Stromal cell of bone marrow (primary cell): ENCODE measurements around the gene PPP4R2.

Experiments
- DNase-seq: peaks from one replicate; pipeline ENCODE4 v3.0.0-alpha.2; 2012; ENCODE audit warnings: low read depth

The PPP4R2 gene

GRCh38 chr3:73114711-73115110 lies 118.1 kb downstream of the PPP4R2 start:
- DNase-seq: no peak

- no peak for DNase-seq
These were observed 119.2 kb downstream of the PPP4R2 start for GRCh38 chr3:73115806-73116205.
